ENCODE results near the gene PNPO.

PNPO gene

GRCh38 chr17:47952171-47953021 lies 11.0 kb downstream of the PNPO start:
- intact Hi-C loops (cut with DNase I; ENCODE audit: low total_unique reads) = no loop called here
- Histone ChIP-seq H3K36me3 (peaks cover 0 to 12% (median 0%) of the 10 kb centered on the region in 3 donors), H3K27ac (no peak overlapping the region), H3K4me3 (no peak overlapping the region), H3K27me3 (no peaks in the 10 kb centered on the region), H3K4me1 (peaks cover 0 to 24% (median 9%) of the 10 kb centered on the region in 4 donors), H3K9me3 (no peaks in the 10 kb centered on the region)
- no peak for TF ChIP-seq CTCF (IDR thresholded peaks at IDR 0.05)
- no peak for DNase-seq

- Histone ChIP-seq H3K36me3 (peaks cover 0 to 12% (median 0%) of the 10 kb centered on the region in 3 donors), H3K4me3 (no peak overlapping the region), H3K27me3 (no peaks in the 10 kb centered on the region), H3K9me3 (no peaks in the 10 kb centered on the region), H3K27ac (no peak overlapping the region), H3K4me1 (peaks cover 0 to 19% (median 7%) of the 10 kb centered on the region in 4 donors)
- DNase-seq = no peak
- intact Hi-C loops (cut with DNase I; ENCODE audit: low total_unique reads) = no loop called here
- no peak for TF ChIP-seq CTCF (IDR thresholded peaks at IDR 0.05)
These were observed 12.5 kb downstream of the PNPO start for GRCh38 chr17:47953909-47954308.

- Histone ChIP-seq H3K4me3 (no peak overlapping the region), H3K27ac (no peak overlapping the region), H3K9me3 (no peaks in the 10 kb centered on the region), H3K27me3 (no peaks in the 10 kb centered on the region), H3K4me1 (peaks cover 0 to 5% (median 0%) of the 10 kb centered on the region in 4 donors), H3K36me3 (peaks cover 0 to 12% (median 0%) of the 10 kb centered on the region in 3 donors)
- DNase-seq = no peak
- intact Hi-C loops (cut with DNase I; ENCODE audit: low total_unique reads) = no loop called here
- no peak for TF ChIP-seq CTCF (IDR thresholded peaks at IDR 0.05)
These were observed 14.4 kb downstream of the PNPO start for GRCh38 chr17:47955497-47956461.

GRCh38 chr17:47956791-47957590 lies 15.6 kb downstream of the PNPO start:
- TF ChIP-seq CTCF (IDR thresholded peaks at IDR 0.05) = no peak
- Histone ChIP-seq H3K9me3 (no peaks in the 10 kb centered on the region), H3K27ac (no peak overlapping the region), H3K36me3 (peaks cover 0 to 7% (median 0%) of the 10 kb centered on the region in 3 donors), H3K4me3 (no peak overlapping the region), H3K27me3 (no peaks in the 10 kb centered on the region), H3K4me1 (peaks cover 0 to 5% (median 0%) of the 10 kb centered on the region in 4 donors)
- no peak for DNase-seq
- intact Hi-C loops (cut with DNase I; ENCODE audit: low total_unique reads) = no loop called here

Measured in tibial artery (tissue), 4 donors.